Vagina (tissue), 2 donors: Measurements from ENCODE around the gene TMBIM6. TPM values are rescaled to one million over a fixed set of nuclear protein-coding genes. Genes with fewer than 3 reads are reported as not detected.

Source experiments
- DNase-seq, 2 donors: peaks; one replicate each; pipeline ENCODE4 v3.0.0-alpha.2; 2017; ENCODE audit errors: extremely low spot score in 2 of 2
- H3K27ac ChIP-seq: fragments of 200-600 bp; sonication (generic); one replicate; pipeline ENCODE4 v1.5.1; 2019
- H3K27me3 ChIP-seq: fragments of 200-600 bp; sonication (generic); one replicate; pipeline ENCODE4 v1.5.1; 2019
- H3K36me3 ChIP-seq, 2 donors: fragments of 200-600 bp; sonication (generic); one replicate each; pipeline ENCODE4 v1.5.1; 2017 to 2019
- H3K4me1 ChIP-seq: fragments of 200-600 bp; sonication (generic); one replicate; pipeline ENCODE4 v1.5.1; 2019
- H3K4me3 ChIP-seq, 2 donors: fragments of 200-600 bp; sonication (generic); 1 replicate in 1 of 2; 2 replicates in 1 of 2; pipeline ENCODE4 v1.5.1; 2016 to 2019
- H3K9me3 ChIP-seq: fragments of 200-600 bp; sonication (generic); one replicate; pipeline ENCODE4 v1.5.1; 2019
- POLR2A ChIP-seq, 2 donors: fragments of 450-650 bp; IDR thresholded peaks; one replicate each; pipeline ENCODE4 v1.6.1; 2017; ENCODE audit warnings: antibody characterized with exemption in 2 of 2, mild to moderate bottlenecking in 2 of 2, moderate library complexity in 2 of 2
- POLR2AphosphoS5 ChIP-seq, 2 donors: sonication (generic); formaldehyde crosslinking; IDR thresholded peaks; one replicate each; pipeline ENCODE4 v1.9.0; 2017; ENCODE audit warnings: antibody characterized with exemption in 2 of 2, mild to moderate bottlenecking in 2 of 2, low read depth in 1 of 2; ENCODE audit not compliant: insufficient read depth in 1 of 2
- intact Hi-C: fragments of 100-400 bp; cut with DNase I; formaldehyde crosslinking; loops from one replicate; pipeline ENCODE4 v1.15.1; 2023
- total RNA-seq: library from RNA; depleted of rRNA; stranded (reverse); fragments of >200 nt; gene quantifications from one replicate; pipeline ENCODE4 v1.2.3, GENCODE V29; 2016
- TF ChIP-seq, protein P1 (sequence below), 3 experiments: fragments of 450-650 bp in 2 of 3; fragments of 200-600 bp in 1 of 3; sonication (generic) in 1 of 3; IDR thresholded peaks; one replicate each; pipeline ENCODE4 v1.5.1; 2017 to 2019; ENCODE audit warnings: antibody characterized with exemption in 3 of 3, mild to moderate bottlenecking in 2 of 3, moderate library complexity in 2 of 3

TMBIM6 gene
- total RNA-seq, 1 donor from 2014 or later: 240 TPM

DNA sequence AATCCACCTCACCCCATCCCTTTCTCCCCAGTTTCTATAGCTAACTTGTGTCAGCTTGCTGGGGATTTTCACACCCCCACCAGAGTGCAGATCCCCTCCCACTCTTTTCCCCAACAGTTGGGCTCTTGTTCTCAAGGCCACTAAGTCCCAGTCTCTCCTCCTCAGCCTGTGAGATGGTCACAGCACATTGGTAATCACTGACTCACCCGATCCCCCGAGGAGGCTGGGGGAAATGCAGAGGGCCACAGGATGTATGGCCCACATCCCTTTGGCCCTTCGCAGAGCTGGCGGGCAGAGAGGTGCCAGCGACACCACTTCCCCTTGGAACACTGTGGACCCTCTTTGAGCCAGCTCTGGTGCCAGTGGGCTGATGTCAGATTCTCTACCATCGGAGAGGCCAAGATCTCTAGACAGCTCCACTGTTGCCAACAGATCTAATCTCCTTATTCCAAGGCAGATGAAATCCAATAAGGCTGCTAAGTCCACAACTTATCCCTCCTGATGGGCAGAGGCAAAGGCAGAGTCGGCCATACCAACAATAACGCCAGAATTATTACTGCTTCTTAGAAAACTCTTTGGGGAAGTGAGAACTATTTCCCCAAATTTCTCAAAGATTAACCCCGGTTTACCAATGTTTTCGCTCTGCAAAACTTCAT, 35.8 kb upstream of the TMBIM6 start:
- Histone ChIP-seq H3K27me3 (no peaks in the 10 kb centered on the region), H3K4me1 (peaks cover 21% of the 10 kb centered on the region), H3K27ac (peak overlapping the region; percentile 92), H3K36me3 (no peaks in the 10 kb centered on the region), H3K4me3 (peak overlapping the region; percentile 80 to 81), H3K9me3 (no peaks in the 10 kb centered on the region)
- no peak for DNase-seq
- intact Hi-C loops: loop anchor here (2.0 kb wide), 1 partner anchor 59 kb away; no protein-coding TSS in a partner anchor
- TF ChIP-seq POLR2AphosphoS5 (IDR thresholded peaks at IDR 0.05; ENCODE audit: insufficient read depth in 1 of 2, low read depth in 1 of 2): peak in 1 of 2 donors; percentile 40
- no peak for TF ChIP-seq POLR2A (IDR thresholded peaks at IDR 0.05)
- TF ChIP-seq, protein P1, sequence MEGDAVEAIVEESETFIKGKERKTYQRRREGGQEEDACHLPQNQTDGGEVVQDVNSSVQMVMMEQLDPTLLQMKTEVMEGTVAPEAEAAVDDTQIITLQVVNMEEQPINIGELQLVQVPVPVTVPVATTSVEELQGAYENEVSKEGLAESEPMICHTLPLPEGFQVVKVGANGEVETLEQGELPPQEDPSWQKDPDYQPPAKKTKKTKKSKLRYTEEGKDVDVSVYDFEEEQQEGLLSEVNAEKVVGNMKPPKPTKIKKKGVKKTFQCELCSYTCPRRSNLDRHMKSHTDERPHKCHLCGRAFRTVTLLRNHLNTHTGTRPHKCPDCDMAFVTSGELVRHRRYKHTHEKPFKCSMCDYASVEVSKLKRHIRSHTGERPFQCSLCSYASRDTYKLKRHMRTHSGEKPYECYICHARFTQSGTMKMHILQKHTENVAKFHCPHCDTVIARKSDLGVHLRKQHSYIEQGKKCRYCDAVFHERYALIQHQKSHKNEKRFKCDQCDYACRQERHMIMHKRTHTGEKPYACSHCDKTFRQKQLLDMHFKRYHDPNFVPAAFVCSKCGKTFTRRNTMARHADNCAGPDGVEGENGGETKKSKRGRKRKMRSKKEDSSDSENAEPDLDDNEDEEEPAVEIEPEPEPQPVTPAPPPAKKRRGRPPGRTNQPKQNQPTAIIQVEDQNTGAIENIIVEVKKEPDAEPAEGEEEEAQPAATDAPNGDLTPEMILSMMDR (IDR thresholded peaks at IDR 0.05): no peak

DNA sequence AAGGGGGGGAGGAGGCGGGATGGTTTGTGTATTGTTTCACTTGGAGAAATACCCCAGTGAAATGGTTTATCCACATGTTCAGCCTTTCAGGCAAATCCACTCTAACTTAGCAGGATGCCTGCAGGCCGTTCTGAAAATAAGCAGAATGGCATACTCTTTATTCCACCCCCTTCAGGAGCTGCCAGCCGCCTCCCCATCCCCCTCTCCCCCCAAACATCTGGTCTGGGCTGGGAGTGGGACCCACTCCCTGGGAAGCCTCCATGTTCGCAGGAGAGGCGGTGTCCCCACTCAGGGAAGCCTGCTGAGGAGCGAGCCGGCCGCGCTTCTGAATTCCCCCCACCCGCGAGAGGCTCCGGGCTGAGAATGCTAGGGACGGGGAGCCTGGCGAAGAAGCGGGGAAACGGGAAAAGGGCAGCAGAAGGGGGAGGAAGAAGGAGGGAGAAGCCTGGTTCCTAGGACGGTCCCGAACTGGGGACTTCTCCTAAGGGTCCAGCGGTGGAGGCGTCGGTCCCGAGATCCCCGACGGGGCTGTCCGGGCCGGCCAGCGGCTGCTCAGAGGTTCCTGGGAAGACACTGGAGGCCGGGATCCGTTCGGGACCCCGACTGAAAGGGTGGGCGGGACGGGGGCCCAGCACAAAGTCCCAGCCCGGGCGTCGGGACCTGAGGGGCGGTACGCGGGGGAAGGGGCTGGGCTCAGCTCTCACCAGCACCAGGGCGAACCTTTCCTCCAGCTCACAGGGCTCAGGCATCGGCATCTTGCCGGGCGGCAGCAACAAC, 34.8 kb upstream of the TMBIM6 start:
- Histone ChIP-seq H3K4me3 (peak overlapping the region; percentile 80 to 81), H3K36me3 (no peaks in the 10 kb centered on the region), H3K9me3 (no peaks in the 10 kb centered on the region), H3K27ac (peak overlapping the region; percentile 92), H3K27me3 (no peaks in the 10 kb centered on the region), H3K4me1 (peaks cover 21% of the 10 kb centered on the region)
- DNase-seq: no peak
- intact Hi-C loops: loop anchor here (2.0 kb wide), 1 partner anchor 60 kb away; no protein-coding TSS in a partner anchor
- TF ChIP-seq, protein P1 (IDR thresholded peaks at IDR 0.05): no peak
- no peak for TF ChIP-seq POLR2AphosphoS5 (IDR thresholded peaks at IDR 0.05; ENCODE audit: insufficient read depth in 1 of 2, low read depth in 1 of 2)

DNA sequence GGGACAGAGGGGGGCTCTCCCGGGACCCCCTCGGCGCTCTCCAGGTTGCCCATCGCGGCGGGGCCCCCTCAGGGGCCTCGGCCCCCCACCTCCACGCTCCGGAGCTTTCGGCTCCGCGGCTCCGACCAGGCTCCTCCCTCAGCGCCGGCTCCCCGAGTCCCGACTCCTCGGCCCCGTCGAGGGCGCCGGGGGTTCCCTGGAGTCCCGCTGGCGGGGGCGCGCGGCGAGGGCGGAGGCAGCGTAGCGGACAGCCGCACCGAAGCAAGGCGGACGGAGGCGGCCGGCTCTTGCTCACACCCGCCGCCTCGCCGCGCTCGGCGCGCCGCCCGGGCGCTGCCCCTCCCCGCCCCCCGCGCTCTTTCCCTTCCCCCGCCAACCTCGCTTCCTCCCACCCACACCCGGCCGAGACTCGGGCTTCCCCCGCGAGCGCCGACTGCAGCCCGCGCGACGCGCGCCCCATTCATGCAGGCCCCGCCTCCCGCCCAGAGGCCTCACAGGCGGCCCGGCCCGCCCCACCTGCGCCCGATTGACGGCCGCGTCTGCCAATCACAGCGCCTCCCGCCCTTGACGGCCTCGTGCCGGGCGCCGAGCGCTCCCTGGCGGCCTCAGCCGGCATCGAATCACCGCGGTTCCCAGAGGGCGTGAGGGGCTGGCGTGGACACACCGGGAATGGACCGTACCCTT, 34.1 kb upstream of the TMBIM6 start, which contains the start of gene FMNL3:
Gene FMNL3 (minus strand): TSS at position 278 of the 684 bp plus-strand sequence. CDS start 225 bp downstream, at position 53.
- H3K4me3 ChIP-seq: peak within 1 kb of the TSS; percentile 80 to 81
- TF ChIP-seq, protein P1 (IDR thresholded peaks at IDR 0.05): peak; percentile 98 to 100 (median 99)
- TF ChIP-seq POLR2A (IDR thresholded peaks at IDR 0.05) (no peak), POLR2AphosphoS5 (IDR thresholded peaks at IDR 0.05; ENCODE audit: insufficient read depth in 1 of 2, low read depth in 1 of 2) (peak in 1 of 2 donors; percentile 48)
- H3K27ac ChIP-seq: peak within 1 kb of the TSS; percentile 92
- H3K27me3 ChIP-seq: no peaks in the 10 kb centered on the region
- DNase-seq: peak in 1 of 2 donors; percentile 94
- intact Hi-C loops: loop anchor here (2.0 kb wide), 1 partner anchor 60 kb away; no protein-coding TSS in a partner anchor
- no peaks in the 10 kb centered on the region for H3K9me3 ChIP-seq
- no peaks in the 10 kb centered on the region for H3K36me3 ChIP-seq
- H3K4me1 ChIP-seq: peaks cover 21% of the 10 kb centered on the region

DNA sequence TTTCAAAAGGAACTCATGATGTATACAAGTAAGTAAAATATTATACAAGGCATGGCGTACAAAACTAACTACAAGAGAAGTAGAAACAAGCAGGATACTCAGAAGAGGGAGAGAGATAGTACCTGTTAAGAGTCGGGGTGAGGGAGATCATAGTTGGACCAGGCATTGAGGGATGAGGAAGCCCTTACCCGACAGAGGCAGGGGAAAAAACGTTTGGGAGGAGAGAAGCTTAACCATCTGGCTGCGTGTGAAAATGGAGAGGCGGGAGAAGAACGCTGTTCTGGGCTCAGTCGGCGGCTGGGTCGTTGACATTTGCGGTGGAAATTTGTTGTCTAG, 33.6 kb upstream of the TMBIM6 start:
- Histone ChIP-seq H3K27ac (no peak overlapping the region), H3K36me3 (no peaks in the 10 kb centered on the region), H3K4me1 (peaks cover 21% of the 10 kb centered on the region), H3K27me3 (no peaks in the 10 kb centered on the region), H3K9me3 (no peaks in the 10 kb centered on the region), H3K4me3 (peak overlapping the region in 1 of 2 donors; percentile 81)
- intact Hi-C loops: loop anchor here (2.0 kb wide), 1 partner anchor 61 kb away; no protein-coding TSS in a partner anchor
- no peak for DNase-seq
- TF ChIP-seq POLR2AphosphoS5 (IDR thresholded peaks at IDR 0.05; ENCODE audit: insufficient read depth in 1 of 2, low read depth in 1 of 2) (no peak), POLR2A (IDR thresholded peaks at IDR 0.05) (no peak)
- TF ChIP-seq, protein P1 (IDR thresholded peaks at IDR 0.05): no peak
